ENCODE measurements around the gene MOB1A.

DNA sequence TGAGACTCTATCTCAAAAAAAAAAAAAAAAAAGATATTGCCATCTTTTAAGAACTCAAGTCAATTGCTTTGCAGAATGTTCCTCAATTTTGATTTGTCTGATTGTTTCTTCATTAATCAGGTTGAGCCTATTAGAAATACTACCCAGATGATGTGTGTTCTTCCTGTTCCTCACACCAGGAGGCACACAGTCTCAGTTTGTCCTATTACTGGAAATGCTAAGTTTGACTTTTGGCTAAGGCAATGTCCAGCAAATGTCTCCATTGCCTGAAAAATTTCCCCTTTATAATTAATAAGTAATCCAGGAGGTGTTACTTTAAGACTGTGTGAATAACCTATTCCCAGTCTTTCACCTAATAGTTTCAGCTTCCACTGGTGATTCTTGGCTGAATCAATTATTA, 59.3 kb downstream of the MOB1A start:
- TF ChIP-seq, protein P1, sequence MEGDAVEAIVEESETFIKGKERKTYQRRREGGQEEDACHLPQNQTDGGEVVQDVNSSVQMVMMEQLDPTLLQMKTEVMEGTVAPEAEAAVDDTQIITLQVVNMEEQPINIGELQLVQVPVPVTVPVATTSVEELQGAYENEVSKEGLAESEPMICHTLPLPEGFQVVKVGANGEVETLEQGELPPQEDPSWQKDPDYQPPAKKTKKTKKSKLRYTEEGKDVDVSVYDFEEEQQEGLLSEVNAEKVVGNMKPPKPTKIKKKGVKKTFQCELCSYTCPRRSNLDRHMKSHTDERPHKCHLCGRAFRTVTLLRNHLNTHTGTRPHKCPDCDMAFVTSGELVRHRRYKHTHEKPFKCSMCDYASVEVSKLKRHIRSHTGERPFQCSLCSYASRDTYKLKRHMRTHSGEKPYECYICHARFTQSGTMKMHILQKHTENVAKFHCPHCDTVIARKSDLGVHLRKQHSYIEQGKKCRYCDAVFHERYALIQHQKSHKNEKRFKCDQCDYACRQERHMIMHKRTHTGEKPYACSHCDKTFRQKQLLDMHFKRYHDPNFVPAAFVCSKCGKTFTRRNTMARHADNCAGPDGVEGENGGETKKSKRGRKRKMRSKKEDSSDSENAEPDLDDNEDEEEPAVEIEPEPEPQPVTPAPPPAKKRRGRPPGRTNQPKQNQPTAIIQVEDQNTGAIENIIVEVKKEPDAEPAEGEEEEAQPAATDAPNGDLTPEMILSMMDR (IDR thresholded peaks at IDR 0.05; ENCODE audit: low read length) = no peak
- TF ChIP-seq EZH2 (IDR thresholded peaks at IDR 0.05; ENCODE audit: borderline replicate concordance, low read length) = no peak

All from OCI-LY1 (cell line).